ENCODE results near the gene LDLRAD4. TPM values are rescaled to one million over a fixed set of nuclear protein-coding genes. Genes with fewer than 3 reads are reported as not detected.

Gene LDLRAD4
- total RNA-seq, 4 donors from 2014 or later, result 2.7 to 22.5 (median 10.8) TPM

DNA sequence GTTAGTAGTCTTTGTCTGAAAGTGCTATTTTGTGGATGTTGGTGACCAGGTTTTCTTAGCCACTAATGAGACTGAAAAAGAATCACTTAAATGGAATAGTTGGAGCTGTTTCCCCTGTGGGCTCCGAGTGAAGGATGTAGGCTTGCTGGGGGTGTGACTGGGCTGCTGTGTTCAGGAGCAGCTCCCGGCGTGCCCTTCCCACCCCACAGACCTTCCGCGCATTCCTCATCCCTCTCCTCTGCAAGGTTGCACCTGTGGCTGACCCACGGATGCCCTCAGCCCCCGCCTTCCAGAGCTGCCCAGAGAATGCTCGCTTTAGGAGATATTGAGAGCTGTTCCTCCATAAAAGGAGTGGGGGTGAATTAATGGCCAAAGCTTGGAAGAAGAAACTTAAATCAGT lies 174.3 kb downstream of the LDLRAD4 start:
- TF ChIP-seq, protein P1, sequence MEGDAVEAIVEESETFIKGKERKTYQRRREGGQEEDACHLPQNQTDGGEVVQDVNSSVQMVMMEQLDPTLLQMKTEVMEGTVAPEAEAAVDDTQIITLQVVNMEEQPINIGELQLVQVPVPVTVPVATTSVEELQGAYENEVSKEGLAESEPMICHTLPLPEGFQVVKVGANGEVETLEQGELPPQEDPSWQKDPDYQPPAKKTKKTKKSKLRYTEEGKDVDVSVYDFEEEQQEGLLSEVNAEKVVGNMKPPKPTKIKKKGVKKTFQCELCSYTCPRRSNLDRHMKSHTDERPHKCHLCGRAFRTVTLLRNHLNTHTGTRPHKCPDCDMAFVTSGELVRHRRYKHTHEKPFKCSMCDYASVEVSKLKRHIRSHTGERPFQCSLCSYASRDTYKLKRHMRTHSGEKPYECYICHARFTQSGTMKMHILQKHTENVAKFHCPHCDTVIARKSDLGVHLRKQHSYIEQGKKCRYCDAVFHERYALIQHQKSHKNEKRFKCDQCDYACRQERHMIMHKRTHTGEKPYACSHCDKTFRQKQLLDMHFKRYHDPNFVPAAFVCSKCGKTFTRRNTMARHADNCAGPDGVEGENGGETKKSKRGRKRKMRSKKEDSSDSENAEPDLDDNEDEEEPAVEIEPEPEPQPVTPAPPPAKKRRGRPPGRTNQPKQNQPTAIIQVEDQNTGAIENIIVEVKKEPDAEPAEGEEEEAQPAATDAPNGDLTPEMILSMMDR (IDR thresholded peaks at IDR 0.05), result no peak
- no peak for TF ChIP-seq POLR2A (IDR thresholded peaks at IDR 0.05)
- H3K4me3 ChIP-seq (ENCODE audit: low read depth, poor library complexity, severe bottlenecking), result no peak overlapping the region
- intact Hi-C loops (cut with DNase I; ENCODE audit: low total_unique reads), result no loop called here
- DNase-seq (ENCODE audit: low spot score in 2 of 2), result peak in 1 of 2 donors; percentile 29
- WGBS, 2 donors, result 70 to 80% methylated on average over 8 of the region's 8 CpGs

DNA sequence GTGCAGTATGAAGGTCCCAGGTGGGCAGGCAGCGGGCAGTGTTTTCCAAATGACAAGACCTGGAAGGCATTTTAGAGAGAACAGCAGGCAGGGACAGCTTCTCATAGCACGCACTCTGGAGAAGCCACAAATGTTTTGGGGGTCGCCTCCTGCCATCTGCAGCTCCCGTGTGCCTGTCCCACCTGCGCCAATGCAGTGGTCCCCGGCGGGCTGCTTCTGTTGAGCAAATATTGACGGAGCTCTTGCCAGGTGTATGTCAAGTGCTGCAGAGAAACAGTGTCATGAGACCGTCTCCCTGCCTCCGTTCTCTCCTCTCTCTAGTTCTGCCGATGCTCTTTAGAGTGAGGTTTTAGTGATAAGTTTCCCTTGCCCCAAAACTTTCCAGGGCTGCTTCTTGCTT lies 174.8 kb downstream of the LDLRAD4 start:
- 92% methylated on average over 11 of the region's 11 CpGs for WGBS, 2 donors
- intact Hi-C loops (cut with DNase I; ENCODE audit: low total_unique reads), result no loop called here

DNA sequence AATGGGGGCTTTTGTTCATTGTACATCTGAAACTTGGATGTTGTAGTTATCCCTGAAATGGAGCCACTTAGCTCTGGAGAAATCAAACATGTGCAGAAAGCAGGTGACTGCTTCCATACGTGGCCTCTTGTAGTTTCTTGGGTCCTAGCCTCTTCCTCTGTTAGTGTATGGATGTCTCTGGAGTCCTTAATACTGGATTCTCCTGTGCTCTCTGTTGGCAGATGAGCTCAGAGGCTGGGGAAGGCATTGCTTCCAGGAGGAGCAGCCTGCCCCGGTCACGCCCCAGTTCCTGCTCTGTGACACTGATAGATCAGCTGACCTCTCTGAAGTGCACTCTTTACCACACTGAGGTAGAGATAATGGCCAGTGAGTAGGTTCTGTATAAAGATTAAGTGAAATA lies 176.2 kb downstream of the LDLRAD4 start:
- TF ChIP-seq, protein P1 (IDR thresholded peaks at IDR 0.05), result no peak
- H3K4me3 ChIP-seq (ENCODE audit: low read depth, poor library complexity, severe bottlenecking), result no peak overlapping the region
- WGBS, 2 donors, result 62 to 68% methylated on average over 3 of the region's 3 CpGs
- DNase-seq (ENCODE audit: low spot score in 2 of 2), result peak in 1 of 2 donors; percentile 43
- intact Hi-C loops (cut with DNase I; ENCODE audit: low total_unique reads), result no loop called here

More for the DNA sequence above, 174.8 kb downstream of the LDLRAD4 start:
- no peak overlapping the region for H3K4me3 ChIP-seq (ENCODE audit: low read depth, poor library complexity, severe bottlenecking)
- DNase-seq (ENCODE audit: low spot score in 2 of 2), result peak in 1 of 2 donors; percentile 32
- TF ChIP-seq, protein P1 (IDR thresholded peaks at IDR 0.05), result no peak
- TF ChIP-seq POLR2A (IDR thresholded peaks at IDR 0.05), result no peak

DNA sequence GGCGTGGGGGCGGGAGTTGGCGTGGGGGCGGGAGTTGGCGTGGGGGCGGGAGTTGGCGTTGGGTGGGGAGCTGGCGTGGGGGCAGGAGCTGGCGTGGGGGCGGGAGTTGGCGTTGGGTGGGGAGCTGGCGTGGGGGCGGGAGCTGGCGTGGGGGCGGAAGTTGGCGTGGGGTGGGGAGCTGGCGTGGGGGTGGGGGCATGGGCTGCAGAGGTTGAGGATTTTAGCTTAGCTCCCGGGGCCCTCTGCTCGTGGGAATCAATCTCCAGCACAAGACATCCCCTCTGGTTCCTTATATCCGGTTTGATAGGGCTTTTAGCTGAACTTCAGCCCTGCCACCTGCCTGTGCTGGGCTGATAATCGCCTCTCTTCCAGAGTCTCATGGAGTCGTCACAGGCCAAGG lies 177.0 kb downstream of the LDLRAD4 start:
- peak in 1 of 2 donors; percentile 42 for DNase-seq (ENCODE audit: low spot score in 2 of 2)
- intact Hi-C loops (cut with DNase I; ENCODE audit: low total_unique reads), result no loop called here
- TF ChIP-seq, protein P1 (IDR thresholded peaks at IDR 0.05), result no peak
- no peak for TF ChIP-seq POLR2A (IDR thresholded peaks at IDR 0.05)
- WGBS, 2 donors, result 95 to 96% methylated on average over 10 to 16 of the region's 22 CpGs
- H3K4me3 ChIP-seq (ENCODE audit: low read depth, poor library complexity, severe bottlenecking), result no peak overlapping the region

DNA sequence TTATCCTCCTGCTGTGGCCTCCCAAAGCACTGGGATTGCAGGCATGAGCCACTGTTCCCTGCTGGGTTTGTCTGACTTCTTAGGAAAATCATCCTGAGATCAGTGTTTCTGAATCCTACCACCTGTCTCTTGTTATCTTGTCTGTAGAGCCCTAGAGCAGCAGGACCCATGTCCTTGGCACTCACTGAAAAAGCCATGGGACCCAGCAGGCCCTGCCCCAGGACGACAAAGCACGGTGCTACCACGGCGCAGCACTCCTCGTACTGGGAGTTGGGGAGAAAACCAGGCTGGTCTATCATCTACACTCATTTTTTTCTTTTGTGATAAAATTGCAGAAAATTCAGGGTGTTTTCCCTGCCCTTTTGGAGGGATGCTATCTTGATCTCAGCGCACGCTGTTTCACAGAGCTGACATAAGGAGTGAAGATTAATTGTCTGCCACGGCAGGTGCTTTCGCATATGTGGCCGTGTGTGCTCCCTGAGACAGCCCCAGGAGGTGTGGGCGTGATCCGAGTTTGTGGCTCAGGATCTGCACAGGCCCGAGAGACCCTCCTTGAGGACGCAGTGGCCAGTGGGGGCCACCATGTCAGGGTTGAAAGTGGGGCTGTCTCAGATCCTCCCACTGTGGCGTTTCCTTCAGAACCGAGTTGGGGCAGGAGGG lies 179.1 kb downstream of the LDLRAD4 start:
- H3K4me3 ChIP-seq (ENCODE audit: low read depth, poor library complexity, severe bottlenecking), result no peak overlapping the region
- intact Hi-C loops (cut with DNase I; ENCODE audit: low total_unique reads), result no loop called here
- 84 to 89% methylated on average over 16 of the region's 16 CpGs for WGBS, 2 donors
- peak in 1 of 2 donors; percentile 65 for DNase-seq (ENCODE audit: low spot score in 2 of 2)
- no peak for TF ChIP-seq POLR2A (IDR thresholded peaks at IDR 0.05)
- TF ChIP-seq, protein P1 (IDR thresholded peaks at IDR 0.05), result no peak

DNA sequence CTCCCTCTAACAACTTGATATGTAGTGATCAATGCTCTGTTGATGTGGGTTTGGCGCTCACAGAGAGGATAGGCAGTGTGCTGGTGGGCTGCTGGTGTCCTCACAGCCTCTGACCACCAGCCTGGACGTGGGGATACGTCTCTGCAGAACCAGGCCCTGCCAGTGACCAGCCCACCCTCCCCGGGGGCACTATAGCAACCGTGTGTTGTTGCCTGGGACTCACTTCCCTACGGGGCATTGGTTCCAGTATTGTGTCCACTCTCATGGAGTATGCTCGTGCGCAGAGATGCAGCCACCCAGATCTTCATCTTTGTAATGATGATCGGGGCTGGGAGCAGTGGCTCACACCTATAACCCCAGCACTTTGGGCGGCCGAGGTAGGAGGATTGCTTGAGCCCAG lies 180.1 kb downstream of the LDLRAD4 start:
- TF ChIP-seq, protein P1 (IDR thresholded peaks at IDR 0.05), result no peak
- no peak for TF ChIP-seq POLR2A (IDR thresholded peaks at IDR 0.05)
- no peak overlapping the region for H3K4me3 ChIP-seq (ENCODE audit: low read depth, poor library complexity, severe bottlenecking)
- 92 to 94% methylated on average over 11 of the region's 11 CpGs for WGBS, 2 donors
- peak in 1 of 2 donors; percentile 65 for DNase-seq (ENCODE audit: low spot score in 2 of 2)
- intact Hi-C loops (cut with DNase I; ENCODE audit: low total_unique reads), result no loop called here

Data from lower leg skin (tissue), 4 donors.